ENCODE measurements around the gene TSHZ3.

Gene TSHZ3

GRCh38 chr19:31285744-31286143 lies 63.5 kb downstream of the TSHZ3 start:
- DNase-seq, result no peak

GRCh38 chr19:31284621-31285020 lies 64.6 kb downstream of the TSHZ3 start:
- no peak for DNase-seq

- no peak for DNase-seq
Measured at GRCh38 chr19:31283701-31284100, 65.5 kb downstream of the TSHZ3 start.

- DNase-seq, result no peak
Measured at GRCh38 chr19:31282346-31282745, 66.9 kb downstream of the TSHZ3 start.

GRCh38 chr19:31280287-31281006 lies 68.8 kb downstream of the TSHZ3 start:
- no peak for DNase-seq

- DNase-seq, result no peak
Measured at GRCh38 chr19:31279436-31279765, 69.8 kb downstream of the TSHZ3 start.

- DNase-seq, result no peak
Measured at GRCh38 chr19:31278555-31279435, 70.4 kb downstream of the TSHZ3 start.

GRCh38 chr19:31277516-31277915 lies 71.7 kb downstream of the TSHZ3 start:
- no peak for DNase-seq

- DNase-seq, result no peak
Measured at GRCh38 chr19:31276831-31277230, 72.4 kb downstream of the TSHZ3 start.

GRCh38 chr19:31275068-31275334 lies 74.2 kb downstream of the TSHZ3 start:
- DNase-seq, result no peak

GRCh38 chr19:31274251-31275067 lies 74.8 kb downstream of the TSHZ3 start:
- DNase-seq, result no peak

- no peak for DNase-seq
Measured at GRCh38 chr19:31272583-31273106, 76.6 kb downstream of the TSHZ3 start.

GRCh38 chr19:31271306-31271911 lies 77.8 kb downstream of the TSHZ3 start:
- no peak for DNase-seq

GRCh38 chr19:31270897-31271296 lies 78.3 kb downstream of the TSHZ3 start:
- no peak for DNase-seq

- no peak for DNase-seq
Measured at GRCh38 chr19:31269425-31270127, 79.7 kb downstream of the TSHZ3 start.

GRCh38 chr19:31268751-31269383 lies 80.4 kb downstream of the TSHZ3 start:
- DNase-seq, result no peak

- no peak for DNase-seq
Measured at GRCh38 chr19:31266731-31267130, 82.5 kb downstream of the TSHZ3 start.

GRCh38 chr19:31266196-31266595 lies 83.0 kb downstream of the TSHZ3 start:
- no peak for DNase-seq

GRCh38 chr19:31264041-31264778 lies 85.0 kb downstream of the TSHZ3 start:
- no peak for DNase-seq

- DNase-seq, result no peak
Measured at GRCh38 chr19:31263328-31263727, 85.9 kb downstream of the TSHZ3 start.

- no peak for DNase-seq
Measured at GRCh38 chr19:31262725-31263191, 86.5 kb downstream of the TSHZ3 start.
